Inflammatory macrophage treated with lipopolysaccharide for 4 hours (primary cell): Measurements from ENCODE around the gene ERBIN.
"Not testable (repeated sequence)": the region's sequence is repeated elsewhere in the genome, so short reads cannot be mapped to it uniquely, and the experiment has no call there.

ENCODE experiments used
- DNase-seq: peaks from one replicate; pipeline ENCODE4 v3.0.0-alpha.2; 2020

Gene ERBIN

GRCh38 chr5:65923339-65923738 lies 3.0 kb upstream of the ERBIN start:
- DNase-seq, result no peak

- DNase-seq, result peak; percentile 10
Measured at GRCh38 chr5:65924366-65925043, 1.9 kb upstream of the ERBIN start.

- peak; percentile 80 for DNase-seq
Measured at GRCh38 chr5:65925044-65925600, 1.3 kb upstream of the ERBIN start.

GRCh38 chr5:65925601-65926275 lies 637 bp upstream of the ERBIN start:
- DNase-seq, result peak; percentile 81

GRCh38 chr5:65926893-65927292 lies 518 bp downstream of the ERBIN start:
- peak; percentile 29 for DNase-seq

GRCh38 chr5:65927503-65928321 lies 1.3 kb downstream of the ERBIN start:
- DNase-seq, result peak; percentile 64

- no peak for DNase-seq
Measured at GRCh38 chr5:65928322-65928752, 2.0 kb downstream of the ERBIN start.

GRCh38 chr5:65928860-65929259 lies 2.5 kb downstream of the ERBIN start:
- no peak for DNase-seq

- no peak for DNase-seq
Measured at GRCh38 chr5:65932676-65933075, 6.3 kb downstream of the ERBIN start.

GRCh38 chr5:65933295-65933694 lies 6.9 kb downstream of the ERBIN start:
- DNase-seq, result no peak

- no peak for DNase-seq
Measured at GRCh38 chr5:65938256-65938655, 11.9 kb downstream of the ERBIN start.

GRCh38 chr5:65943771-65944170 lies 17.4 kb downstream of the ERBIN start:
- no peak for DNase-seq

GRCh38 chr5:65946198-65946745 lies 19.9 kb downstream of the ERBIN start:
- no peak for DNase-seq

GRCh38 chr5:65948115-65948747 lies 21.9 kb downstream of the ERBIN start:
- no peak for DNase-seq

- DNase-seq, result no peak
Measured at GRCh38 chr5:65951330-65951729, 25.0 kb downstream of the ERBIN start.

- DNase-seq, result no peak
Measured at GRCh38 chr5:65952259-65952658, 25.9 kb downstream of the ERBIN start.

GRCh38 chr5:65954200-65954599 lies 27.8 kb downstream of the ERBIN start:
- no peak for DNase-seq

- no peak for DNase-seq
Measured at GRCh38 chr5:65955746-65956145, 29.4 kb downstream of the ERBIN start.

- not testable (repeated sequence) for DNase-seq
Measured at GRCh38 chr5:65957703-65958102, 31.3 kb downstream of the ERBIN start.

- DNase-seq, result peak; percentile 38
Measured at GRCh38 chr5:65961633-65962032, 35.3 kb downstream of the ERBIN start.

GRCh38 chr5:65967288-65968066 lies 41.1 kb downstream of the ERBIN start:
- DNase-seq, result no peak
